GM18505 (cell line): Measurements from ENCODE around the gene ADAM12.

Experiments used
- ATAC-seq: cut with Tn5 transposase; IDR thresholded peaks from one replicate; pipeline ENCODE4 v1.9.1; 2021; ENCODE audit not compliant: unreplicated experiment
- POLR2A ChIP-seq: IDR thresholded peaks from 4 replicates; pipeline ENCODE4 v1.6.1; 2011; ENCODE audit warnings: borderline replicate concordance; ENCODE audit not compliant: insufficient read depth, insufficient read length; ENCODE audit errors: extremely low read depth

The ADAM12 gene

GRCh38 chr10:126090911-126091728, 297.2 kb downstream of the ADAM12 start:
- TF ChIP-seq POLR2A = no peak

GRCh38 chr10:126090443-126090842, 297.8 kb downstream of the ADAM12 start:
- ATAC-seq = no peak
- no peak for TF ChIP-seq POLR2A

More at GRCh38 chr10:126090911-126091728, 297.2 kb downstream of the ADAM12 start:
- ATAC-seq = no peak

GRCh38 chr10:126087796-126088505, 300.3 kb downstream of the ADAM12 start:
- ATAC-seq = no peak
- no peak for TF ChIP-seq POLR2A

GRCh38 chr10:126087153-126087680, 301.1 kb downstream of the ADAM12 start:
- no peak for ATAC-seq

GRCh38 chr10:126085806-126086205, 302.5 kb downstream of the ADAM12 start:
- TF ChIP-seq POLR2A = no peak
- ATAC-seq = no peak

More at GRCh38 chr10:126087153-126087680, 301.1 kb downstream of the ADAM12 start:
- TF ChIP-seq POLR2A = no peak

GRCh38 chr10:126084369-126084768, 303.9 kb downstream of the ADAM12 start:
- no peak for TF ChIP-seq POLR2A
- ATAC-seq = no peak

- no peak for TF ChIP-seq POLR2A
- no peak for ATAC-seq
Measured at GRCh38 chr10:126083009-126083408, 305.3 kb downstream of the ADAM12 start.

GRCh38 chr10:126081841-126082466, 306.3 kb downstream of the ADAM12 start:
- TF ChIP-seq POLR2A = no peak
- ATAC-seq = no peak

GRCh38 chr10:126080879-126081411, 307.3 kb downstream of the ADAM12 start:
- ATAC-seq = no peak
- TF ChIP-seq POLR2A = no peak

GRCh38 chr10:126080291-126080825, 307.9 kb downstream of the ADAM12 start:
- no peak for ATAC-seq

GRCh38 chr10:126075009-126075408, 313.3 kb downstream of the ADAM12 start:
- ATAC-seq = no peak

More at GRCh38 chr10:126080291-126080825, 307.9 kb downstream of the ADAM12 start:
- TF ChIP-seq POLR2A = no peak

GRCh38 chr10:126074291-126074690, 314.0 kb downstream of the ADAM12 start:
- no peak for ATAC-seq
- TF ChIP-seq POLR2A = no peak

More at GRCh38 chr10:126075009-126075408, 313.3 kb downstream of the ADAM12 start:
- TF ChIP-seq POLR2A = no peak

GRCh38 chr10:126073606-126074005, 314.7 kb downstream of the ADAM12 start:
- no peak for ATAC-seq
- TF ChIP-seq POLR2A = no peak

- no peak for TF ChIP-seq POLR2A
- no peak for ATAC-seq
Measured at GRCh38 chr10:126072622-126073021, 315.7 kb downstream of the ADAM12 start.
